SK-N-SH (cell line): ENCODE data around the gene SLC6A3. TPM values are rescaled to one million over a fixed set of nuclear protein-coding genes. Genes with fewer than 3 reads are reported as not detected.

Source experiments
- CTCF ChIA-PET: fragments of 300-600, 350-600 bp; formaldehyde crosslinking; extraction: SDS; loops from one replicate; lab custom pipeline; 2021; lab: Yijun Ruan, JAX
- POLR2A ChIA-PET: fragments of 350-600 bp; sonication (Branson Sonifier 250); formaldehyde crosslinking; extraction: SDS; loops from one replicate; lab custom pipeline; 2020; ENCODE audit warnings: antibody characterized with exemption, inconsistent platforms; lab: Yijun Ruan, JAX
- DNase-seq: peaks from one replicate; pipeline ENCODE4 v3.0.0; 2012
- H2AFZ ChIP-seq: fragments of 200-600 bp; sonication (generic); 2 replicates; pipeline ENCODE4 v1.8.1; 2016; ENCODE audit warnings: antibody characterized with exemption, mild to moderate bottlenecking, low read depth
- H3F3A ChIP-seq: fragments of 200-600 bp; sonication (generic); replicated peaks from 2 replicates; pipeline ENCODE3; 2016; ENCODE audit warnings: antibody characterized with exemption, mild to moderate bottlenecking; ENCODE audit not compliant: insufficient read depth
- H3K27ac ChIP-seq, 2 experiments: fragments of 200-500 bp in 1 of 2; fragments of 200-600 bp in 1 of 2; sonication (Bioruptor generic) in 1 of 2; sonication (generic), shearing (Covaris generic) in 1 of 2; 2 replicates each; pipeline versions ENCODE4 v1.5.1 to v1.6.1; 2014 to 2016; ENCODE audit warnings: low read depth in 2 of 2, inconsistent platforms in 1 of 2, low read length in 1 of 2, mild to moderate bottlenecking in 1 of 2, mixed read lengths in 1 of 2
- H3K27me3 ChIP-seq: fragments of 200-600 bp; sonication (generic), shearing (Covaris generic); 2 replicates; pipeline ENCODE4 v1.6.1; 2016; ENCODE audit warnings: mixed run types; ENCODE audit not compliant: insufficient read depth
- H3K36me3 ChIP-seq, 2 experiments: fragments of 200-500 bp in 1 of 2; fragments of 200-600 bp in 1 of 2; sonication (Bioruptor generic) in 1 of 2; sonication (generic) in 1 of 2; replicated peaks in 1 of 2; 2 replicates each; pipeline versions ENCODE3 to v1.5.1; 2014 to 2016; ENCODE audit warnings: low read length in 1 of 2, mild to moderate bottlenecking in 1 of 2; ENCODE audit not compliant: insufficient read depth in 2 of 2, control insufficient read depth in 1 of 2
- H3K4me1 ChIP-seq, 2 experiments: fragments of 200-500 bp in 1 of 2; fragments of 200-600 bp in 1 of 2; sonication (Bioruptor generic) in 1 of 2; sonication (generic), shearing (Covaris generic) in 1 of 2; 2 replicates each; pipeline versions ENCODE4 v1.5.1 to v1.6.1; 2014 to 2016; ENCODE audit warnings: low read depth in 1 of 2, low read length in 1 of 2, mixed run types in 1 of 2; ENCODE audit not compliant: insufficient read depth in 2 of 2, control insufficient read depth in 1 of 2
- H3K4me2 ChIP-seq: fragments of 200-600 bp; sonication (generic), shearing (Covaris generic); 2 replicates; pipeline ENCODE4 v1.6.1; 2017; ENCODE audit warnings: mixed run types
- H3K4me3 ChIP-seq, 2 experiments: fragments of 200-500 bp in 1 of 2; fragments of 200-600 bp in 1 of 2; sonication (Bioruptor generic) in 1 of 2; sonication (generic), shearing (Covaris generic) in 1 of 2; 2 replicates each; pipeline versions ENCODE4 v1.5.1 to v1.8.1; 2014 to 2016; ENCODE audit warnings: low read depth in 2 of 2, inconsistent platforms in 1 of 2, low read length in 1 of 2, mild to moderate bottlenecking in 1 of 2, mixed read lengths in 1 of 2, moderate library complexity in 1 of 2
- H3K79me2 ChIP-seq: fragments of 200-600 bp; sonication (generic); 2 replicates; pipeline ENCODE4 v1.8.1; 2017; ENCODE audit warnings: mild to moderate bottlenecking; ENCODE audit not compliant: insufficient read depth
- H3K9ac ChIP-seq: fragments of 200-600 bp; sonication (generic); 2 replicates; pipeline ENCODE4 v1.6.1; 2017; ENCODE audit warnings: mixed run types
- H3K9me2 ChIP-seq: fragments of 200-600 bp; sonication (generic); 2 replicates; pipeline ENCODE4 v1.6.1; 2017; ENCODE audit warnings: mixed run types
- H3K9me3 ChIP-seq: fragments of 200-600 bp; sonication (generic); 2 replicates; pipeline ENCODE4 v1.6.1; 2017; ENCODE audit warnings: mixed run types, mild to moderate bottlenecking, moderate library complexity
- H4K20me1 ChIP-seq: fragments of 200-600 bp; sonication (generic); 2 replicates; pipeline ENCODE4 v1.6.1; 2017; ENCODE audit warnings: mild to moderate bottlenecking, mixed run types; ENCODE audit not compliant: insufficient read depth
- CTCF ChIP-seq: fragments of 200-600 bp; sonication (generic); IDR thresholded peaks from 2 replicates; pipeline ENCODE4 v1.6.1; 2017; ENCODE audit warnings: antibody characterized with exemption, mild to moderate bottlenecking, moderate library complexity
- FOSL2 ChIP-seq: IDR thresholded peaks from 2 replicates; pipeline ENCODE4 v1.4.0; 2012; ENCODE audit warnings: low read depth, mild to moderate bottlenecking, moderate library complexity, borderline replicate concordance
- FOXM1 ChIP-seq: IDR thresholded peaks from 2 replicates; pipeline ENCODE4 v1.4.0; 2012; ENCODE audit warnings: low read depth, mild to moderate bottlenecking
- REST ChIP-seq: IDR thresholded peaks from 2 replicates; pipeline ENCODE4 v1.6.1; 2012; ENCODE audit warnings: mild to moderate bottlenecking, low read depth, low read length, moderate library complexity
- SIN3A ChIP-seq: IDR thresholded peaks from 2 replicates; pipeline ENCODE4 v1.6.1; 2012; ENCODE audit warnings: low read depth, mild to moderate bottlenecking, low read length, moderate library complexity, borderline replicate concordance
- TAF1 ChIP-seq: IDR thresholded peaks from 2 replicates; pipeline ENCODE4 v1.6.1; 2012; ENCODE audit warnings: low read depth, mild to moderate bottlenecking, low read length, moderate library complexity, borderline replicate concordance
- TEAD4 ChIP-seq: IDR thresholded peaks from 2 replicates; pipeline ENCODE4 v1.4.0; 2012; ENCODE audit warnings: mild to moderate bottlenecking, borderline replicate concordance; ENCODE audit not compliant: insufficient read depth
- USF1 ChIP-seq: IDR thresholded peaks from 2 replicates; pipeline ENCODE4 v1.4.0; 2012; ENCODE audit warnings: low read depth, borderline replicate concordance
- USF2 ChIP-seq: fragments of 150-350 bp; IDR thresholded peaks from 2 replicates; pipeline ENCODE4 v1.6.1; 2017; ENCODE audit warnings: antibody characterized with exemption, low read length, low read depth, borderline replicate concordance
- ZBTB33 ChIP-seq: IDR thresholded peaks from 2 replicates; pipeline ENCODE4 v1.4.0; 2012; ENCODE audit warnings: low read depth, borderline replicate concordance
- WGBS: methylation state at CpG from one replicate; pipeline ENCODE4 v1.1.6; 2017; ENCODE audit warnings: low lambda C conversion rate; 5-methylcytosine and 5-hydroxymethylcytosine counted together
- polyA plus RNA-seq, 3 experiments: library from polyadenylated mRNA; depleted of rRNA; stranded (reverse); fragments of >200 nt; gene quantifications; 2 replicates each; pipeline ENCODE4 v1.2.3, GENCODE V29; 2012

Gene SLC6A3
- polyA plus RNA-seq, 1 of the 3 experiments (the other 2 are of a cell fraction) = not detected

- TF ChIP-seq ZBTB33 = no peak
- TF ChIP-seq CTCF = no peak
- no peak for TF ChIP-seq TEAD4
These were observed 34.9 kb downstream of the SLC6A3 start (continued) for GRCh38 chr5:1410156-1411014.

- no peak overlapping the region for H2AFZ ChIP-seq
- H3K9me3 ChIP-seq = no peaks in the 10 kb centered on the region
- no peak for DNase-seq
- WGBS = 44% methylated on average over 10 of the region's 33 CpGs
- H3K9me2 ChIP-seq = no peaks in the 10 kb centered on the region
- no peaks in the 10 kb centered on the region for H3K79me2 ChIP-seq
- no peak overlapping the region for H3K27ac ChIP-seq
- H4K20me1 ChIP-seq = no peaks in the 10 kb centered on the region
- POLR2A ChIA-PET = no interaction called here
- H3K27me3 ChIP-seq = no peaks in the 10 kb centered on the region
- H3K36me3 ChIP-seq = no peaks in the 10 kb centered on the region
- no peak for TF ChIP-seq USF1
- TF ChIP-seq SIN3A = no peak
- TF ChIP-seq TAF1 = no peak
- no peak for TF ChIP-seq USF2
- TF ChIP-seq REST = peak; percentile 94
- TF ChIP-seq FOSL2 = no peak
- no peak for TF ChIP-seq FOXM1
- H3F3A ChIP-seq = no peaks in the 10 kb centered on the region
- H3K4me2 ChIP-seq = no peak overlapping the region
- H3K4me1 ChIP-seq = no peaks in the 10 kb centered on the region
- CTCF ChIA-PET = interaction anchor here (0.8 to 2.9 kb wide), 4 partner anchors 24 to 245 kb away, joined by 3 to 11 read pairs (median 3); no protein-coding TSS in a partner anchor
- H3K9ac ChIP-seq = no peak overlapping the region
- no peak overlapping the region for H3K4me3 ChIP-seq
These were observed 35.7 kb downstream of the SLC6A3 start for GRCh38 chr5:1409381-1410110.
